HEK293 (cell line): ENCODE results near the gene SLC19A1.

Experiments used
- CTCF ChIA-PET: fragments of 350-600 bp; formaldehyde crosslinking; extraction: SDS; loops from one replicate; lab custom pipeline; 2021; ENCODE audit warnings: antibody characterized with exemption; lab: Yijun Ruan, JAX
- POLR2A ChIA-PET: fragments of 300-600 bp; formaldehyde crosslinking; extraction: SDS; loops from one replicate; lab custom pipeline; 2020; ENCODE audit warnings: antibody characterized with exemption, inconsistent platforms; lab: Yijun Ruan, JAX
- H3K27ac ChIP-seq: fragments of 200-500 bp; sonication (Bioruptor generic); 2 replicates; pipeline ENCODE4 v1.5.1; 2014; ENCODE audit warnings: low read depth, low read length, control low read depth, inconsistent platforms; ENCODE audit errors: extremely low read depth
- H3K36me3 ChIP-seq, 2 experiments: fragments of 200-500 bp in 1 of 2; sonication (Bioruptor generic) in 1 of 2; 1 replicate in 1 of 2; 2 replicates in 1 of 2; pipeline ENCODE4 v1.5.1; 2014 to 2017; ENCODE audit warnings: inconsistent platforms in 2 of 2, low read length in 2 of 2; ENCODE audit not compliant: control insufficient read depth in 2 of 2, insufficient read depth in 1 of 2
- H3K4me1 ChIP-seq: fragments of 200-500 bp; sonication (Bioruptor generic); 2 replicates; pipeline ENCODE4 v1.5.1; 2014; ENCODE audit warnings: mild to moderate bottlenecking, low read length, inconsistent platforms; ENCODE audit not compliant: control insufficient read depth, insufficient read depth
- H3K4me3 ChIP-seq: 2 replicates; pipeline ENCODE4 v1.5.1; 2011; ENCODE audit warnings: low read depth, mild to moderate bottlenecking, control low read depth, low read length, moderate library complexity
- H3K9me3 ChIP-seq: fragments of 200-500 bp; sonication (Bioruptor generic); 2 replicates; pipeline ENCODE4 v1.5.1; 2014; ENCODE audit warnings: low read depth, low read length, inconsistent platforms; ENCODE audit not compliant: control insufficient read depth, insufficient read depth
- AEBP2 ChIP-seq: fragments of 450-650 bp; formaldehyde crosslinking; IDR thresholded peaks from 2 replicates; pipeline ENCODE4 v1.5.1; 2016; ENCODE audit warnings: missing biosample characterization, missing genetic modification characterization, borderline replicate concordance
- CTCF ChIP-seq: fragments of 450-650 bp; formaldehyde crosslinking; IDR thresholded peaks from 2 replicates; pipeline ENCODE4 v1.5.1; 2016; ENCODE audit warnings: missing biosample characterization, missing genetic modification characterization
- ELK4 ChIP-seq: IDR thresholded peaks from 2 replicates; pipeline ENCODE4 v1.6.1; 2011; ENCODE audit warnings: mild to moderate bottlenecking, low read depth, low read length, borderline replicate concordance
- IKZF3 ChIP-seq: fragments of 450-650 bp; IDR thresholded peaks from 2 replicates; pipeline ENCODE4 v1.5.0; 2018; ENCODE audit warnings: missing biosample characterization, mild to moderate bottlenecking, missing genetic modification characterization, moderate library complexity
- INSM2 ChIP-seq: fragments of 450-650 bp; formaldehyde crosslinking; IDR thresholded peaks from 2 replicates; pipeline ENCODE4 v1.5.1; 2016; ENCODE audit warnings: missing biosample characterization, missing genetic modification characterization
- PRDM1 ChIP-seq: fragments of 450-650 bp; formaldehyde crosslinking; IDR thresholded peaks from 2 replicates; pipeline ENCODE4; 2016; ENCODE audit warnings: missing biosample characterization, missing genetic modification characterization
- PRDM6 ChIP-seq: fragments of 450-650 bp; formaldehyde crosslinking; IDR thresholded peaks from 2 replicates; pipeline ENCODE4 v1.5.1; 2017; ENCODE audit warnings: missing biosample characterization, missing genetic modification characterization
- SCRT2 ChIP-seq: fragments of 450-650 bp; formaldehyde crosslinking; IDR thresholded peaks from 2 replicates; pipeline ENCODE4 v1.5.1; 2016; ENCODE audit warnings: missing biosample characterization, missing genetic modification characterization
- ZNF138 ChIP-seq: fragments of 450-650 bp; formaldehyde crosslinking; IDR thresholded peaks from 2 replicates; pipeline ENCODE4 v1.5.1; 2016; ENCODE audit warnings: missing biosample characterization, missing genetic modification characterization, borderline replicate concordance
- ZNF157 ChIP-seq: fragments of 450-650 bp; formaldehyde crosslinking; IDR thresholded peaks from 2 replicates; pipeline ENCODE4 v1.5.1; 2016; ENCODE audit warnings: missing biosample characterization, missing genetic modification characterization
- ZNF311 ChIP-seq: fragments of 450-650 bp; formaldehyde crosslinking; IDR thresholded peaks from 2 replicates; pipeline ENCODE4 v1.5.1; 2017; ENCODE audit warnings: missing biosample characterization, missing genetic modification characterization, borderline replicate concordance
- ZNF354C ChIP-seq: fragments of 450-650 bp; formaldehyde crosslinking; IDR thresholded peaks from 2 replicates; pipeline ENCODE4 v1.5.1; 2016; ENCODE audit warnings: missing biosample characterization, missing genetic modification characterization, low read depth, borderline replicate concordance
- ZNF510 ChIP-seq: fragments of 450-650 bp; formaldehyde crosslinking; IDR thresholded peaks from 2 replicates; pipeline ENCODE4 v1.5.1; 2018; ENCODE audit warnings: mild to moderate bottlenecking, missing genetic modification characterization, missing biosample characterization; ENCODE audit not compliant: insufficient replicate concordance
- ZNF529 ChIP-seq: fragments of 450-650 bp; formaldehyde crosslinking; IDR thresholded peaks from 2 replicates; pipeline ENCODE4 v1.5.1; 2017; ENCODE audit warnings: missing genetic modification characterization, missing biosample characterization; ENCODE audit not compliant: insufficient replicate concordance
- ZNF561 ChIP-seq: fragments of 450-650 bp; IDR thresholded peaks from 2 replicates; pipeline ENCODE4 v1.5.1; 2018; ENCODE audit warnings: missing biosample characterization, missing genetic modification characterization, borderline replicate concordance
- ZNF580 ChIP-seq: fragments of 450-650 bp; formaldehyde crosslinking; IDR thresholded peaks from 2 replicates; pipeline ENCODE4 v1.5.1; 2016; ENCODE audit warnings: missing biosample characterization, missing genetic modification characterization
- ZNF585B ChIP-seq: fragments of 450-650 bp; formaldehyde crosslinking; IDR thresholded peaks from 2 replicates; pipeline ENCODE4 v1.5.1; 2016; ENCODE audit warnings: missing biosample characterization, missing genetic modification characterization
- ZNF639 ChIP-seq: fragments of 450-650 bp; formaldehyde crosslinking; IDR thresholded peaks from 2 replicates; pipeline ENCODE4 v1.5.1; 2016; ENCODE audit warnings: missing biosample characterization, missing genetic modification characterization
- ZNF677 ChIP-seq: fragments of 450-650 bp; IDR thresholded peaks from 2 replicates; pipeline ENCODE4 v1.5.0; 2018; ENCODE audit warnings: missing biosample characterization, mild to moderate bottlenecking, missing genetic modification characterization, moderate library complexity
- ZNF792 ChIP-seq: fragments of 450-650 bp; formaldehyde crosslinking; IDR thresholded peaks from 2 replicates; pipeline ENCODE4 v1.5.1; 2016; ENCODE audit warnings: missing biosample characterization, missing genetic modification characterization

SLC19A1 gene

GRCh38 chr21:45481977-45482898, 60.0 kb downstream of the SLC19A1 start (continued):
- TF ChIP-seq ELK4 (no peak), ZNF529 (tag by site-specific recombination) (no peak), INSM2 (tag by site-specific recombination) (no peak), ZNF585B (tag by site-specific recombination) (no peak), PRDM6 (tag by site-specific recombination) (no peak)
- TF ChIP-seq, all 188 proteins: peak for 0

GRCh38 chr21:45481566-45481965, 60.7 kb downstream of the SLC19A1 start:
- Histone ChIP-seq H3K36me3 (peaks cover 2 to 55% of the 10 kb centered on the region in 2 experiments; a peak in 2 of 3 replicates), H3K4me3 (no peak overlapping the region), H3K4me1 (no peaks in the 10 kb centered on the region), H3K9me3 (no peaks in the 10 kb centered on the region), H3K27ac (no peak overlapping the region)
- CTCF ChIA-PET, result no interaction called here
- POLR2A ChIA-PET, result no interaction called here
- no peak for TF ChIP-seq ZNF138 (tag by site-specific recombination)
- TF ChIP-seq PRDM1 (tag by site-specific recombination), result no peak
- no peak for TF ChIP-seq ZNF529 (tag by site-specific recombination)
- no peak for TF ChIP-seq ZNF561 (tag by site-specific recombination)
- no peak for TF ChIP-seq IKZF3 (tag by site-specific recombination)
- TF ChIP-seq ZNF157, result no peak
- TF ChIP-seq ZNF311 (tag by site-specific recombination), result no peak
- no peak for TF ChIP-seq AEBP2

GRCh38 chr21:45480701-45481500, 61.3 kb downstream of the SLC19A1 start:
- H3K9me3 ChIP-seq, result no peaks in the 10 kb centered on the region
- peaks cover 3 to 59% of the 10 kb centered on the region in 2 experiments; a peak in 2 of 3 replicates for H3K36me3 ChIP-seq
- no peaks in the 10 kb centered on the region for H3K4me1 ChIP-seq
- no peak overlapping the region for H3K4me3 ChIP-seq
- CTCF ChIA-PET, result no interaction called here
- POLR2A ChIA-PET, result no interaction called here
- H3K27ac ChIP-seq, result no peak overlapping the region
- TF ChIP-seq SCRT2 (tag by site-specific recombination) (no peak), ZNF510 (tag by site-specific recombination) (no peak), ZNF792 (tag by site-specific recombination) (no peak), ZNF580 (tag by site-specific recombination) (no peak), ZNF639 (tag by site-specific recombination) (no peak), ZNF677 (no peak), CTCF (no peak), ZNF354C (no peak)
